KMS-11 (cell line): ENCODE data around the gene GSS.

Experiments
- H2AFZ ChIP-seq: fragments of 200-600 bp; sonication (generic); 2 replicates; pipeline ENCODE4 v1.6.1; 2016; ENCODE audit warnings: antibody characterized with exemption, mixed run types, low read depth
- H3K27ac ChIP-seq: fragments of 200-600 bp; sonication (generic); 2 replicates; pipeline ENCODE4 v1.6.1; 2016; ENCODE audit warnings: mild to moderate bottlenecking, mixed run types
- H3K27me3 ChIP-seq: fragments of 200-600 bp; sonication (generic); 2 replicates; pipeline ENCODE4 v1.6.1; 2017; ENCODE audit warnings: mild to moderate bottlenecking, low read depth, mixed run types, moderate library complexity; ENCODE audit not compliant: insufficient read depth
- H3K36me3 ChIP-seq: fragments of 200-600 bp; sonication (generic); 2 replicates; pipeline ENCODE4 v1.6.1; 2017; ENCODE audit warnings: mild to moderate bottlenecking, mixed run types; ENCODE audit not compliant: insufficient read depth
- H3K4me1 ChIP-seq: fragments of 200-600 bp; sonication (generic); 2 replicates; pipeline ENCODE4 v1.6.1; 2016; ENCODE audit warnings: mild to moderate bottlenecking, low read depth, mixed run types; ENCODE audit not compliant: poor library complexity, severe bottlenecking
- H3K4me2 ChIP-seq: fragments of 200-600 bp; sonication (generic); 2 replicates; pipeline ENCODE4 v1.7.0; 2016; ENCODE audit warnings: mild to moderate bottlenecking, mixed run types
- H3K4me3 ChIP-seq: fragments of 200-600 bp; sonication (generic); IDR thresholded peaks from 2 replicates; pipeline ENCODE4 v1.6.1; 2017; ENCODE audit warnings: low read depth, low read length, mixed read lengths; ENCODE audit not compliant: insufficient read depth
- H3K79me2 ChIP-seq: fragments of 200-600 bp; sonication (generic); 2 replicates; pipeline ENCODE4 v1.6.1; 2016; ENCODE audit warnings: low read depth, mixed run types; ENCODE audit not compliant: insufficient read depth
- H3K9ac ChIP-seq: fragments of 200-600 bp; sonication (generic); 2 replicates; pipeline ENCODE4 v1.6.1; 2016; ENCODE audit warnings: mild to moderate bottlenecking, mixed run types
- H4K20me1 ChIP-seq: fragments of 200-600 bp; sonication (generic); 2 replicates; pipeline ENCODE4 v1.6.1; 2016; ENCODE audit warnings: mild to moderate bottlenecking, mixed run types; ENCODE audit not compliant: insufficient read depth
- TF ChIP-seq, protein P1 (sequence below): fragments of 200-600 bp; sonication (generic); conservative IDR thresholded peaks from 2 replicates; pipeline ENCODE4 v1.6.1; 2017; ENCODE audit warnings: low read depth, mild to moderate bottlenecking, antibody characterized with exemption, low read length, moderate library complexity, mixed read lengths

The GSS gene

GRCh38 chr20:34880215-34880850 lies 75.3 kb downstream of the GSS start:
- Histone ChIP-seq H3K9ac (no peak overlapping the region), H2AFZ (no peak overlapping the region), H4K20me1 (no peaks in the 10 kb centered on the region), H3K27me3 (no peaks in the 10 kb centered on the region), H3K4me3 (no peak overlapping the region), H3K79me2 (no peaks in the 10 kb centered on the region), H3K36me3 (no peaks in the 10 kb centered on the region), H3K4me2 (no peak overlapping the region), H3K4me1 (peaks cover 7% of the 10 kb centered on the region), H3K27ac (no peak overlapping the region)
- TF ChIP-seq, protein P1, sequence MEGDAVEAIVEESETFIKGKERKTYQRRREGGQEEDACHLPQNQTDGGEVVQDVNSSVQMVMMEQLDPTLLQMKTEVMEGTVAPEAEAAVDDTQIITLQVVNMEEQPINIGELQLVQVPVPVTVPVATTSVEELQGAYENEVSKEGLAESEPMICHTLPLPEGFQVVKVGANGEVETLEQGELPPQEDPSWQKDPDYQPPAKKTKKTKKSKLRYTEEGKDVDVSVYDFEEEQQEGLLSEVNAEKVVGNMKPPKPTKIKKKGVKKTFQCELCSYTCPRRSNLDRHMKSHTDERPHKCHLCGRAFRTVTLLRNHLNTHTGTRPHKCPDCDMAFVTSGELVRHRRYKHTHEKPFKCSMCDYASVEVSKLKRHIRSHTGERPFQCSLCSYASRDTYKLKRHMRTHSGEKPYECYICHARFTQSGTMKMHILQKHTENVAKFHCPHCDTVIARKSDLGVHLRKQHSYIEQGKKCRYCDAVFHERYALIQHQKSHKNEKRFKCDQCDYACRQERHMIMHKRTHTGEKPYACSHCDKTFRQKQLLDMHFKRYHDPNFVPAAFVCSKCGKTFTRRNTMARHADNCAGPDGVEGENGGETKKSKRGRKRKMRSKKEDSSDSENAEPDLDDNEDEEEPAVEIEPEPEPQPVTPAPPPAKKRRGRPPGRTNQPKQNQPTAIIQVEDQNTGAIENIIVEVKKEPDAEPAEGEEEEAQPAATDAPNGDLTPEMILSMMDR = no peak
